GM19351 (cell line): ENCODE data around the gene KCNMA1.

Experiments used
- ATAC-seq: cut with Tn5 transposase; IDR thresholded peaks from one replicate; pipeline ENCODE4 v1.9.1; 2021; ENCODE audit warnings: mild to moderate bottlenecking, moderate library complexity; ENCODE audit not compliant: unreplicated experiment

KCNMA1 gene

GRCh38 chr10:77176232-77176631 is 461.4 kb downstream of the KCNMA1 start:
- peak; percentile 63 for ATAC-seq

GRCh38 chr10:77175631-77176222 is 461.9 kb downstream of the KCNMA1 start:
- ATAC-seq: no peak

GRCh38 chr10:77173615-77174461 is 463.8 kb downstream of the KCNMA1 start:
- no peak for ATAC-seq

GRCh38 chr10:77172086-77172485 is 465.5 kb downstream of the KCNMA1 start:
- no peak for ATAC-seq

GRCh38 chr10:77168861-77169260 is 468.7 kb downstream of the KCNMA1 start:
- ATAC-seq: no peak

- no peak for ATAC-seq
Measured at GRCh38 chr10:77168161-77168560, 469.4 kb downstream of the KCNMA1 start.

GRCh38 chr10:77165445-77166208 is 472.0 kb downstream of the KCNMA1 start:
- ATAC-seq: peak; percentile 92

- no peak for ATAC-seq
Measured at GRCh38 chr10:77164616-77165311, 472.8 kb downstream of the KCNMA1 start.

- ATAC-seq: no peak
Measured at GRCh38 chr10:77163670-77164348, 473.8 kb downstream of the KCNMA1 start.

GRCh38 chr10:77162697-77163096 is 474.9 kb downstream of the KCNMA1 start:
- ATAC-seq: no peak

GRCh38 chr10:77160679-77161078 is 476.9 kb downstream of the KCNMA1 start:
- ATAC-seq: no peak

- no peak for ATAC-seq
Measured at GRCh38 chr10:77159538-77160110, 478.0 kb downstream of the KCNMA1 start.

GRCh38 chr10:77158666-77159065 is 478.9 kb downstream of the KCNMA1 start:
- no peak for ATAC-seq

- ATAC-seq: no peak
Measured at GRCh38 chr10:77157248-77158019, 480.2 kb downstream of the KCNMA1 start.

GRCh38 chr10:77156406-77156879 is 481.2 kb downstream of the KCNMA1 start:
- no peak for ATAC-seq

- no peak for ATAC-seq
Measured at GRCh38 chr10:77152256-77152655, 485.4 kb downstream of the KCNMA1 start.

- ATAC-seq: no peak
Measured at GRCh38 chr10:77151408-77151807, 486.2 kb downstream of the KCNMA1 start.

GRCh38 chr10:77149706-77150105 is 487.9 kb downstream of the KCNMA1 start:
- ATAC-seq: no peak

GRCh38 chr10:77149001-77149400 is 488.6 kb downstream of the KCNMA1 start:
- ATAC-seq: no peak
